Panc1 (cell line): ENCODE measurements around the gene KIAA1755. TPM values are rescaled to one million over a fixed set of nuclear protein-coding genes. Genes with fewer than 3 reads are reported as not detected.

ENCODE experiments used
- ATAC-seq: fragments of 200-7000 bp; cut with Tn5 transposase; 2 replicates; pipeline ENCODE4 v1.9.1; 2020; ENCODE audit warnings: mild to moderate bottlenecking, moderate library complexity
- BruUV-seq: library from RNA; stranded (reverse); fragments of 400-500 nt; replicated peaks from 2 replicates; lab custom pipeline; 2021; lab: Mats Ljungman, UMichigan
- CTCF ChIA-PET: fragments of 300-600 bp; sonication (Branson Sonifier 250); formaldehyde crosslinking; loops from one replicate; lab custom pipeline; 2022; ENCODE audit warnings: antibody characterized with exemption; lab: Charles Lee
- POLR2A ChIA-PET: fragments of 300-600 bp; sonication (Branson Sonifier 250); formaldehyde crosslinking; loops from one replicate; lab custom pipeline; 2022; ENCODE audit warnings: antibody characterized with exemption; lab: Charles Lee
- DNase-seq: peaks from one replicate; pipeline ENCODE4 v3.0.0-alpha.2; 2010; ENCODE audit warnings: low read depth, low spot score
- H3K27ac ChIP-seq: 2 replicates; pipeline ENCODE4 v1.5.1; 2011; ENCODE audit warnings: mild to moderate bottlenecking, low read length, inconsistent platforms
- H3K27me3 ChIP-seq: fragments of 200-500 bp; sonication (Bioruptor generic); 2 replicates; pipeline ENCODE4 v1.6.0; 2014; ENCODE audit warnings: low read length, inconsistent platforms; ENCODE audit not compliant: control insufficient read depth, insufficient read depth
- H3K36me3 ChIP-seq: fragments of 200-500 bp; sonication (Bioruptor generic); 2 replicates; pipeline ENCODE4 v1.5.1; 2014; ENCODE audit warnings: inconsistent platforms, mild to moderate bottlenecking, low read length, moderate library complexity; ENCODE audit not compliant: control insufficient read depth, insufficient read depth
- H3K4me1 ChIP-seq: 2 replicates; pipeline ENCODE4 v1.5.1; 2011; ENCODE audit warnings: inconsistent platforms, mild to moderate bottlenecking, low read length, moderate library complexity; ENCODE audit not compliant: control insufficient read depth, insufficient read depth
- H3K4me3 ChIP-seq, 2 experiments: 2 replicates each; pipeline ENCODE4 v1.5.1; 2011 to 2012; ENCODE audit warnings: low read depth in 2 of 2, low read length in 2 of 2, mild to moderate bottlenecking in 2 of 2, inconsistent platforms in 1 of 2, moderate library complexity in 1 of 2
- H3K9me3 ChIP-seq: fragments of 200-500 bp; sonication (Bioruptor generic); 2 replicates; pipeline ENCODE4 v1.5.1; 2014; ENCODE audit warnings: low read depth, mild to moderate bottlenecking, inconsistent platforms, low read length, moderate library complexity; ENCODE audit not compliant: control insufficient read depth, insufficient read depth
- POLR2AphosphoS5 ChIP-seq: IDR thresholded peaks from 2 replicates; pipeline ENCODE4 v1.6.1; 2012; ENCODE audit warnings: mild to moderate bottlenecking, low read depth, low read length, moderate library complexity
- SIN3A ChIP-seq: IDR thresholded peaks from 2 replicates; pipeline ENCODE4 v1.6.1; 2012; ENCODE audit warnings: low read depth, mild to moderate bottlenecking, low read length, moderate library complexity, borderline replicate concordance; ENCODE audit not compliant: insufficient read depth
- TCF7L2 ChIP-seq: IDR thresholded peaks from 2 replicates; pipeline ENCODE4 v1.6.1; 2011; ENCODE audit warnings: mild to moderate bottlenecking, low read depth, low read length, inconsistent platforms
- in situ Hi-C: cut with HindIII; loops from 2 replicates; pipeline ENCODE4 v1.10.0; 2016; ENCODE audit warnings: low sequenced_read_pairs, low pct_unique_long_range_greater_than_20kb
- intact Hi-C: fragments of 100-400 bp; cut with micrococcal nuclease; formaldehyde crosslinking; loops from one replicate; pipeline ENCODE4 v1.10.0; 2022; ENCODE audit not compliant: unreplicated experiment
- total RNA-seq: library from RNA; stranded (reverse); gene quantifications from one replicate; pipeline ENCODE4 v1.2.1, GENCODE V29; 2021; ENCODE audit not compliant: unreplicated experiment
- TF ChIP-seq, protein P1 (sequence below): fragments of 450-650 bp; IDR thresholded peaks from 2 replicates; pipeline ENCODE4 v1.5.1; 2017; ENCODE audit warnings: mild to moderate bottlenecking
- TF ChIP-seq, protein P2 (sequence below), 2 experiments: IDR thresholded peaks; 2 replicates each; pipeline ENCODE4 v1.6.1; 2011 to 2012; ENCODE audit warnings: low read depth in 2 of 2, control low read depth in 1 of 2, low read length in 1 of 2, mild to moderate bottlenecking in 1 of 2, moderate library complexity in 1 of 2; ENCODE audit not compliant: insufficient read depth in 1 of 2

KIAA1755 gene
- total RNA-seq, 1 experiment from 2014 or later: 0.08 TPM

DNA sequence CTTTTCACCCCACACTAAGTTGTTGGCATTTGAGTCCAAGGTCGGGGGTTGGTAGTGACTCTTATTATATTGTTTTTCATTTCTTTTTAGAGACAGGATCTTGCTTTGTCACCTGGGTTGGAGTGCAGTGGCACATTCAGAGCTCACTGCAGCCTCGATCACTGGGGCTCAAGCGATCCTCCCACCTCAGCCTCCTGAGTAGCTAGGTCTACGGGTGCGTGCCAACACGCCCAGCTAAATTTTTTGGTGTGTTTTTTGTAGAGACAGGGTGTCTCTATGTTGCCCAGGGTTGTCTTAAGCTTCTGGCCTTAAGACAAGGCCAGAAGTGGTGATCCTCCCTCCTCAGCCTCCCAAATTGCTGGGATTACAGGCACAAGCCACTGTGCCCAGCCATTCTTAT lies 70.4 kb downstream of the KIAA1755 start:
- H3K4me3 ChIP-seq: no peak overlapping the region
- DNase-seq (no peak), ATAC-seq (no peak)
- H3K9me3 ChIP-seq: no peaks in the 10 kb centered on the region
- TF ChIP-seq, protein P1, sequence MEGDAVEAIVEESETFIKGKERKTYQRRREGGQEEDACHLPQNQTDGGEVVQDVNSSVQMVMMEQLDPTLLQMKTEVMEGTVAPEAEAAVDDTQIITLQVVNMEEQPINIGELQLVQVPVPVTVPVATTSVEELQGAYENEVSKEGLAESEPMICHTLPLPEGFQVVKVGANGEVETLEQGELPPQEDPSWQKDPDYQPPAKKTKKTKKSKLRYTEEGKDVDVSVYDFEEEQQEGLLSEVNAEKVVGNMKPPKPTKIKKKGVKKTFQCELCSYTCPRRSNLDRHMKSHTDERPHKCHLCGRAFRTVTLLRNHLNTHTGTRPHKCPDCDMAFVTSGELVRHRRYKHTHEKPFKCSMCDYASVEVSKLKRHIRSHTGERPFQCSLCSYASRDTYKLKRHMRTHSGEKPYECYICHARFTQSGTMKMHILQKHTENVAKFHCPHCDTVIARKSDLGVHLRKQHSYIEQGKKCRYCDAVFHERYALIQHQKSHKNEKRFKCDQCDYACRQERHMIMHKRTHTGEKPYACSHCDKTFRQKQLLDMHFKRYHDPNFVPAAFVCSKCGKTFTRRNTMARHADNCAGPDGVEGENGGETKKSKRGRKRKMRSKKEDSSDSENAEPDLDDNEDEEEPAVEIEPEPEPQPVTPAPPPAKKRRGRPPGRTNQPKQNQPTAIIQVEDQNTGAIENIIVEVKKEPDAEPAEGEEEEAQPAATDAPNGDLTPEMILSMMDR: no peak
- no peak for TF ChIP-seq SIN3A
- TF ChIP-seq, protein P2, sequence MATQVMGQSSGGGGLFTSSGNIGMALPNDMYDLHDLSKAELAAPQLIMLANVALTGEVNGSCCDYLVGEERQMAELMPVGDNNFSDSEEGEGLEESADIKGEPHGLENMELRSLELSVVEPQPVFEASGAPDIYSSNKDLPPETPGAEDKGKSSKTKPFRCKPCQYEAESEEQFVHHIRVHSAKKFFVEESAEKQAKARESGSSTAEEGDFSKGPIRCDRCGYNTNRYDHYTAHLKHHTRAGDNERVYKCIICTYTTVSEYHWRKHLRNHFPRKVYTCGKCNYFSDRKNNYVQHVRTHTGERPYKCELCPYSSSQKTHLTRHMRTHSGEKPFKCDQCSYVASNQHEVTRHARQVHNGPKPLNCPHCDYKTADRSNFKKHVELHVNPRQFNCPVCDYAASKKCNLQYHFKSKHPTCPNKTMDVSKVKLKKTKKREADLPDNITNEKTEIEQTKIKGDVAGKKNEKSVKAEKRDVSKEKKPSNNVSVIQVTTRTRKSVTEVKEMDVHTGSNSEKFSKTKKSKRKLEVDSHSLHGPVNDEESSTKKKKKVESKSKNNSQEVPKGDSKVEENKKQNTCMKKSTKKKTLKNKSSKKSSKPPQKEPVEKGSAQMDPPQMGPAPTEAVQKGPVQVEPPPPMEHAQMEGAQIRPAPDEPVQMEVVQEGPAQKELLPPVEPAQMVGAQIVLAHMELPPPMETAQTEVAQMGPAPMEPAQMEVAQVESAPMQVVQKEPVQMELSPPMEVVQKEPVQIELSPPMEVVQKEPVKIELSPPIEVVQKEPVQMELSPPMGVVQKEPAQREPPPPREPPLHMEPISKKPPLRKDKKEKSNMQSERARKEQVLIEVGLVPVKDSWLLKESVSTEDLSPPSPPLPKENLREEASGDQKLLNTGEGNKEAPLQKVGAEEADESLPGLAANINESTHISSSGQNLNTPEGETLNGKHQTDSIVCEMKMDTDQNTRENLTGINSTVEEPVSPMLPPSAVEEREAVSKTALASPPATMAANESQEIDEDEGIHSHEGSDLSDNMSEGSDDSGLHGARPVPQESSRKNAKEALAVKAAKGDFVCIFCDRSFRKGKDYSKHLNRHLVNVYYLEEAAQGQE (IDR thresholded peaks at IDR 0.05; ENCODE audit: insufficient read depth in 1 of 2, low read depth in 2 of 2, low read length in 1 of 2): no peak
- ChIA-PET CTCF (no interaction called here), POLR2A (interaction anchor here (0.5 to 0.6 kb wide), 2 partner anchors 30 to 688 kb away, joined by 4 to 13 read pairs; no protein-coding TSS in a partner anchor)
- H3K36me3 ChIP-seq: no peaks in the 10 kb centered on the region
- in situ Hi-C loops (no loop called here), intact Hi-C loops (no loop called here)
- BruUV-seq: no TSS peak
- no peaks in the 10 kb centered on the region for H3K27me3 ChIP-seq
- no peak overlapping the region for H3K27ac ChIP-seq
- H3K4me1 ChIP-seq: no peaks in the 10 kb centered on the region

DNA sequence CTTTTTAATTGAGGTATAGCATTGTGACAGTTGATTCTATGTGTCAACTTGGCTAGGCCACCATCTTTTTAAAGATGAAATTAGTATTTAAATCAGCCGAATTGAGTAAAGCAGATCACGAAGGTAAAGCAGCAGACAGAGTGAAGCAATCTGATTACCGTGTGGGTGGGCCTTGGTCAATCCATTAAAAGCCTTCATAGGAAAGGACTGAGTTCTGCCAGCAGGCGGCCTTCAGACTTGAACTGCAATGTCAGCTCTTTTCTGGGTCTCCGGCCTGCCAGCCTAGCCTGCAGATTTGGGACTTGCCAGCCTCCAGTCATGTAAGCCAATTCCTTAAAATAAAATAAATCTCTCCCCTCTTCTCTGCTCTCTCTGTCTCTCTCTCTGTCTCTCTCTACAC lies 73.0 kb downstream of the KIAA1755 start:
- no peak overlapping the region for H3K4me3 ChIP-seq
- no peaks in the 10 kb centered on the region for H3K9me3 ChIP-seq
- intact Hi-C loops (no loop called here), in situ Hi-C loops (no loop called here)
- no peak for DNase-seq
- BruUV-seq: no TSS peak
- H3K27ac ChIP-seq: no peak overlapping the region
- no peak for ATAC-seq
- H3K27me3 ChIP-seq: no peaks in the 10 kb centered on the region
- TF ChIP-seq TCF7L2: no peak
- H3K4me1 ChIP-seq: no peaks in the 10 kb centered on the region
- ChIA-PET POLR2A (interaction anchor here (0.7 kb wide), 1 partner anchor 114 kb away, joined by 5 read pairs; no protein-coding TSS in a partner anchor), CTCF (interaction anchor here (0.6 to 1.5 kb wide), 3 partner anchors 33 to 114 kb away, joined by 4 to 6 read pairs (median 4); no protein-coding TSS in a partner anchor)
- no peaks in the 10 kb centered on the region for H3K36me3 ChIP-seq

DNA sequence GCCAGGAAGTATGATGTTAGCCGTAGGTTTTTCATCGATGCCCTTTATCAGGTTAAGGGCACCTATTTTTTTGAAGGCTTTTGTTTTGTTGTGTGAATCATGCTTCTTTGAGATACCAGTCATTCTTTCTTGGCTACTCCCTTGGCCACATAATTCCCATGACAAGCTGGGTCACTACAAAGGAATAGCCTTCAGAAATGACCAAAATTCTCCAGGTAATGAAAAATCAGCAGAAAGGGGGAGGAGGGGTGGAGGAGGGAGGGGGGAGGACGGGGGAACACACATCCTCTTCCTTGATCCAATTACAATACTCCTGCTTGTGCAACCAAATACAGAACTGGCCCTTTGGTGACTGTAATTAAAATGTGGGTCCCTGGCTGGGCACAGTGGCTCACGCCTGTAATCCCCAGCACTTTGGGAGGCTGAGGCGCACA lies 73.7 kb downstream of the KIAA1755 start:
- H3K4me1 ChIP-seq: no peaks in the 10 kb centered on the region
- no TSS peak for BruUV-seq

More for the DNA sequence above, 73.7 kb downstream of the KIAA1755 start:
- intact Hi-C loops (no loop called here), in situ Hi-C loops (no loop called here)
- TF ChIP-seq POLR2AphosphoS5 (no peak), SIN3A (no peak), TCF7L2 (no peak)
- TF ChIP-seq, protein P1: no peak
- TF ChIP-seq, protein P2 (IDR thresholded peaks at IDR 0.05; ENCODE audit: insufficient read depth in 1 of 2, low read depth in 2 of 2, low read length in 1 of 2): no peak
- no peak for DNase-seq
- Histone ChIP-seq H3K4me3 (no peak overlapping the region), H3K27me3 (no peaks in the 10 kb centered on the region), H3K27ac (no peak overlapping the region), H3K9me3 (no peaks in the 10 kb centered on the region), H3K36me3 (no peaks in the 10 kb centered on the region)
- POLR2A ChIA-PET: no interaction called here
- CTCF ChIA-PET: interaction anchor here (0.6 to 1.5 kb wide), 2 partner anchors 34 to 113 kb away, joined by 4 read pairs; no protein-coding TSS in a partner anchor
- no peak for ATAC-seq
